GOT3 (cell line): ENCODE data around the gene ANXA4.

ENCODE experiments used
- DNase-seq: peaks from one replicate; lab custom pipeline; 2025; ENCODE audit warnings: mixed read lengths; lab: John Stamatoyannopoulos, UW

The ANXA4 gene

GRCh38 chr2:69741575-69742321 lies at the start of gene ANXA4:
Gene ANXA4, plus strand, starts transcription at chr2:69742134. Its CDS starts 39,432 bp downstream, at chr2:69781566.
- DNase-seq, result peak; percentile 26

GRCh38 chr2:69692424-69692823 lies 49.5 kb upstream of the ANXA4 start:
- no peak for DNase-seq

GRCh38 chr2:69693059-69693774 lies 48.7 kb upstream of the ANXA4 start:
- DNase-seq, result no peak

GRCh38 chr2:69693775-69694450 lies 48.0 kb upstream of the ANXA4 start:
- no peak for DNase-seq

- DNase-seq, result no peak
Measured at GRCh38 chr2:69694894-69695849, 46.8 kb upstream of the ANXA4 start.

GRCh38 chr2:69695850-69696216 lies 46.1 kb upstream of the ANXA4 start:
- DNase-seq, result no peak

GRCh38 chr2:69700381-69700780 lies 41.6 kb upstream of the ANXA4 start:
- no peak for DNase-seq

GRCh38 chr2:69701100-69701945 lies 40.6 kb upstream of the ANXA4 start:
- no peak for DNase-seq

- DNase-seq, result no peak
Measured at GRCh38 chr2:69703189-69703588, 38.7 kb upstream of the ANXA4 start.

- no peak for DNase-seq
Measured at GRCh38 chr2:69704446-69704845, 37.5 kb upstream of the ANXA4 start.

GRCh38 chr2:69709290-69709689 lies 32.6 kb upstream of the ANXA4 start:
- DNase-seq, result no peak

- DNase-seq, result no peak
Measured at GRCh38 chr2:69711971-69712370, 30.0 kb upstream of the ANXA4 start.

- no peak for DNase-seq
Measured at GRCh38 chr2:69714024-69714423, 27.9 kb upstream of the ANXA4 start.

- peak; percentile 40 for DNase-seq
Measured at GRCh38 chr2:69714539-69715220, 27.3 kb upstream of the ANXA4 start.

GRCh38 chr2:69715964-69716363 lies 26.0 kb upstream of the ANXA4 start:
- no peak for DNase-seq

- DNase-seq, result no peak
Measured at GRCh38 chr2:69716555-69717120, 25.3 kb upstream of the ANXA4 start.

GRCh38 chr2:69717186-69717585 lies 24.7 kb upstream of the ANXA4 start:
- no peak for DNase-seq

GRCh38 chr2:69717861-69718273 lies 24.1 kb upstream of the ANXA4 start:
- DNase-seq, result no peak

- no peak for DNase-seq
Measured at GRCh38 chr2:69718338-69718965, 23.5 kb upstream of the ANXA4 start.
